Stimulated activated CD8-positive, alpha-beta memory T cell treated with anti-CD3 and anti-CD28 coated beads, Interleukin-2, amount 100 ng/mL, for 48 hours (primary cell): ENCODE results near the gene AATF.
A peak's percentile ranks its signal among the peaks of the same experiment; 100 is the strongest.

Experiments
- DNase-seq, 2 donors: peaks; one replicate each; pipeline ENCODE4 v3.0.0-alpha.2; 2020; ENCODE audit warnings: low read depth in 2 of 2

AATF gene

DNA sequence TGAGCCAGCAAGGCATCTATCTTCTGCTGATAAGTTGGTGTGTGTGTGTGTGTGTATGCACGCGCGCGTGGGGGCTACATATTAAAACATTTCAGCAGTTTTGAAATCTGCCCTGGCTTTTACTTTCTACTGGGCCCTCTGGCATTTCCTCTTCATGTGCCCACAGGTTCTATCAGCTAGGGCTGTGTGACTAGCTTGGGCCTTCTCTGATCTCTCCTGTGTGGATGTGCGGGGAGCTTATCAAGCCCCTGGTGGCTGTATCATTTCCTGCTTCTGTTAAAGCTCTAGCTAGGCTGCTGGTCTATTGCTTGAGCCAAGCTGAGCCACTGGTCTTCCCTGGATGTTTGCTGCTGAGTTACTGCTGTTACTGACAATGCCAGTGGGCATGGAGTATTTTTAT lies 132.5 kb downstream of the AATF start:
- no peak for DNase-seq

- DNase-seq, result no peak
Measured at GRCh38 chr17:37082311-37082860, 133.6 kb downstream of the AATF start.

- no peak for DNase-seq
Measured at GRCh38 chr17:37082985-37083384, 134.2 kb downstream of the AATF start.

DNA sequence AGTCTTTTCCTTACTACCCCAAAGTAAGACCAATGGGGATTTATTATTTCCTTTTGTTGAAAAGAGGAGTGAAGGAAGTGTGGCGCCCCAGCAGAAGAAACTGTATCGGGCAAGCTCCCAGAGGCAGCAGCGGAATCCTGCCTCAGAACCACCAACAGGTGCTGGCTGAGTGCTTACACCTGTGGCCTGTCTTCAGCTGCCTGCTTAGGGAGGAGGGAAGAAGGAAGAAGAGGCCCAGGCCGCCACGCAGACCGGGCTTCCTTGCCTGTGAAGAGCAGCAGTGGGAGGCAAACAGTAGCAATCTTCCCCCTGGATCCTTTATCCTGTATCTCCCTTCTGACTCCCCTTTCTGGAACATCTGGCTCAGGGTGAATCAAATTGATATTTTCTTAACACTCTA lies 134.7 kb downstream of the AATF start:
- DNase-seq, result no peak

- no peak for DNase-seq
Measured at GRCh38 chr17:37084372-37084771, 135.6 kb downstream of the AATF start.

DNA sequence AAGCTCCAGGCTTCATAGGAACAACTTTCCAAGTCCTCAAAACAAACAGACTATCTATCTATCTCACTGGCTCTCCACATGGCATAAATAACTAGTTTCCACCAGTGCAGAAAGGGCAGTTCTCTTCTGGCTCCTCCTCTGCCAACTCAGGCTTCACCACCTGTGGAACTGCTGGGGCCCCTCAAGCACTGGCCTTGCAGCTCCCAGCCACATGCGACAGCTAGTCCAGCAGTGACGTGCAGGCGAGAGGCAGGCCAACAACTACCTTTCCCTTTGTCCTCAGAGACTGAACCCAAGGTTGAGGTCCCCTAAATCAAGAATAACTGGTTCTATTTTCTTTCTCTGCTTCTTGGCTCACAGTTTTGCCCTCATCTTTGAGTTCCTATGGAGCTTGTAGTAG lies 137.6 kb downstream of the AATF start:
- DNase-seq, result no peak

DNA sequence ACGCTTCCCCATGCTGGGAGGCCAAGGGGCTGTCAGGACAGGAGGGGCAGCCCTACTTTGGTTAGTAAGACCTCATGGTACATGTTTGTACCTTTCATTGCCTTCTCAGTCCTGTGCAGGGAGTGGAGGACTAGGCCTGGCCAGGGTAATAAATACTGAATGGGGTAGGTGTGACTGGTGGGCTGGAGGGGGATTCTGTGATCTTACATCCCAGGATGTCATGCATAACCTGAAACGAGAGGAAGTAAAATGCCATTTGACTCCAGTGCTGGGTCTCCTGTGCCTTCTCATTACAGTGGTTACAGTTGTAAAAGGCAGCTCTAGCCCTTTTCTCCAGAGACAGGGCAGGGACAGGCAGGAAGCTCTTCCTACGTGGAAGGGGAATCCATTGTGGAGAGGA lies 138.2 kb downstream of the AATF start:
- DNase-seq, result no peak

GRCh38 chr17:37087683-37088082 lies 138.9 kb downstream of the AATF start:
- no peak for DNase-seq

DNA sequence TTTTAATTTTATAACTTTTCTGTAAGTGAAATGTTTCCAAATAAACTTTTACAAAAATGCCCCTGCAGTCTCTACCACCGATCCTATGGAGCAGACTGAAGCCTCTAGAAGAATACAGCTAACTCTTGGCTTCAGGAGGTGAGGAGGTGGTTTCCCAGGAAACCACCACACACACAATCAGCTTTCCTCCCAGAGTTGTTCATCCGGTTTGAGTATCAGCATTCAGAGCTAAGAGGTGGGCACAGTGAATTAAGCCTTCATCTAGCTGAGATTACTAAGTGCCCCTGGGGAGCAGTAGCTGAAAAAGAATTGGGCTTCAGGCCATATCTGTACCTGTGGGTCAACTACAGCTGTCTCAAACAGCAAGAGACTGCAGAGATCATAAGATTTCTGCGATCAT lies 139.7 kb downstream of the AATF start:
- no peak for DNase-seq

DNA sequence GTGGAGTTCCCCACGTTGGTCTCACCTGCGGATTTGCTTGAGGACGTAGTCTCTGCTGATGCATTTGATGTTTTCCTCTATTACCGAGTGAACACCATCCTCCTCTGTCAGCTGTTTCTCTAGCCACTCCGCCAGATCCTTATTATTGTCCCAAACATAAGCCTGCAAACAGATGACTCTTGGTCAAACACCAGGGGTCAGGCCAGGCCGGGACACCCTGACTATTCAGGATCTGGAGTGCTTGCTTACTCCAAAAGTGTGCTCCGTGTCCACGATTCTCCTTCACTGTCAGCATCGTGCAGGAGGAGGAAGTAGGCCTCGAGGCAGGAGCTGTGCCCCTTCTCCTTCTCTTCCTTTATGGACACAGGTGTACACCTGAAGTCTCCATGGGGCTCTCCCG lies 140.2 kb downstream of the AATF start:
- no peak for DNase-seq

DNA sequence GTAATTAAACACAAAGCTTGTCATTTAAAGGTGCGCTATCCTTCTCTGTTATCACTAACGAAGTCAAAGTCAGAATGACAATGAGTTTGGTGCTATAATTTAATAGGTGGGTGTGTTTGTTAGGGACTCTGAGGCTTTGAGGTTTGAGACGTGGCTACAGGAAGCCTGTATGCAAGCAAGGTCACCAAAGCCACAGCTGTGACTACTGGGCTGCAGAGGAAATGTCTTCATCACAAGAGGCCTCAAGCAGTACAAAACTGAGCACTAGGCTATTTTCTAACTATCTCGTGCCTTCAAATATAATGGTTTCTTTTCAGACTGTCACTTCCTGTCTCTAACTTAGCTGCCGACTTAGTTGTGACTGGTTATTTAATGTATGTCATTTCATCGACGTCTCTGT lies 141.2 kb downstream of the AATF start:
- peak; percentile 6 to 7 for DNase-seq

DNA sequence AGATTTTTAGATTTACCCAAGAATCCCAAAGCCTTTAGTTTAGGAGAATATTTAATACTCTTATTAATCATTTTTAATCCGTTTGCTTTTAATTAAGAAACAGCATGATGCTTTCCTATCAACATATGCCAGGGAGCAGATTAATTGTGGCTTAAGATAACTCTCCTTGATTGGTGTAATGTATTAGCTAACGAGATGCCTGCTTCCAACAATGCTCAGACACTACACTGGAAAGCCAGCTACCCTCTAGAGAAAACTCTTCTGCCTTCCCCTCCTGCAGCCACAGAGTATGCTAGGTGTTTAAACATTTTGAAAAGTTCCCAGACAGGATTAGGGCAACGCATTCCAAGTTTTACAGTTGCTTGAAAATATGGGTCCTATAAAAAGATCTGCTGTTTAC lies 142.2 kb downstream of the AATF start:
- DNase-seq, result no peak

GRCh38 chr17:37092071-37092470 lies 143.3 kb downstream of the AATF start:
- no peak for DNase-seq

- no peak for DNase-seq
Measured at GRCh38 chr17:37092701-37093100, 143.9 kb downstream of the AATF start.

DNA sequence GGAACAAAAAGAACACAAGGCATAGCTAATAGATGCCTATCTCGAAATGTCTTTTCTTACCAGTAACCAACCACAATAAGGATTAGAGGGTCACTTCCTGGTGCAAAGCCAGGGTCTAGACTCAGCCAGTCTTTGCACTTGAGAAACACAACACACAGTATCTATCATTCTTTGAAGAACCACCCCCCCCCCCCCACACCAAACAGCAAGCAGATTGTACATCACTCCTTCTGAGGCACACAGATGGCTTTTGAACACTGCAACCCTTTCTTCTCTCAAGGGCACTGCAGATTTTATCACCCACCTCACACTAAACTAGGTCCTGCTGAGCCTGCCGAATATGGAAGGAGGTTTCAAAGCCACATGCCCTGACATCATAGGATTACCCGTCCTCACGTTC lies 145.6 kb downstream of the AATF start:
- no peak for DNase-seq

- DNase-seq, result no peak
Measured at GRCh38 chr17:37096071-37096470, 147.3 kb downstream of the AATF start.

GRCh38 chr17:37097154-37097553 lies 148.4 kb downstream of the AATF start:
- no peak for DNase-seq

DNA sequence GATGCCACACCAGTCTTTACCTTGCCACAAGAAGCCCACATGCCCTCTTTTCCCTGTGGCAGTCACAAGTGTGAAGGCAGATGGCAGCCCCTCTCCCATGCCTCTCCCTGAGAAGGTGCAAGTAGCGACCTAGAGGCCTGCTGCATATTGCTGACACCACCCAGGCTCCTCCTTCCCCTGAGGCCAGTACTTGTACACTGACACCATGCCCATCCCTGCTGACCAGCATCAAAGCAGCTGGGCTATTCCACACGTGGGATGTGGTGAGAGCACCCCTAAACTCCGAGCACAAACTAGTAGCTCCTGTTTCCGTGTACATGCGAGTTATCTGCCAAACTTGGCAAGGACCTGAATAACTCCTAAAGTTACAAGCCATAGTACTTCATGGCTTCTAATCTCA lies 149.4 kb downstream of the AATF start:
- no peak for DNase-seq

DNA sequence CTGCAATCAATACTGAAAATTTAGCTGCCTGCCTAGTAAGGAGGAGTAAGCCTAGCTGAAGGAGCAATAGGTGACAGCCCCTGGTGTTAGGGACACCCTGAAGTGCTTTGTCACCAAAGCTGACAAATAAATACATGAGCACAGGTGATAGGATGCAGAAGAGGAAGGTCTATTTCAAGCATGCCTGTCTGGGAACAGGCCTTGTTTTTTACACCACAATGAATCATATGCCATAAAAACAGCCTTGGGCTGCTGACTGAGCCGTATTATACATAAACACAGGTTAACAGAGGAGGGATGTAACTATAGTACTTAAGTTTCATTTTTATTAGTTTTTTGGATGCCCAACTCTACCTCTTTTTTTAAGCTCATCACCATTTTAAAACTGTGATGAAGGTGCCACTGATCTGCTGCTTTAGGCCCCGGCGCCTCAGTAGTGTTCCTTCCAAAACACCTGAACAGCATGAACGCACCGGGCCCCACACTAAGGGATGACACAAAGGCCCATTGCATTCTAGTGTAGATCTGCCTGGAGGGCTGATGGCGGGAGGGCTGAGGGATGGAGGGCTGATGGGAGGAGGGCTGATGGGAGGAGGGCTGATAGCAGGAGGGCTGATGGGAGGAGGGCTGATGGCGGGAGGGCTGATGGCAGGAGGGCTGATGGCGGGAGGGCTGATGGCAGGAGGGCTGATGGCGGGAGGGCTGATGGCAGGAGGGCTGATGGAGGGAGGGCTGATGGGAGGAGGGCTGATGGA lies 150.3 kb downstream of the AATF start:
- DNase-seq, result no peak

- DNase-seq, result no peak
Measured at GRCh38 chr17:37100231-37100630, 151.5 kb downstream of the AATF start.

- DNase-seq, result no peak
Measured at GRCh38 chr17:37101306-37101705, 152.6 kb downstream of the AATF start.

DNA sequence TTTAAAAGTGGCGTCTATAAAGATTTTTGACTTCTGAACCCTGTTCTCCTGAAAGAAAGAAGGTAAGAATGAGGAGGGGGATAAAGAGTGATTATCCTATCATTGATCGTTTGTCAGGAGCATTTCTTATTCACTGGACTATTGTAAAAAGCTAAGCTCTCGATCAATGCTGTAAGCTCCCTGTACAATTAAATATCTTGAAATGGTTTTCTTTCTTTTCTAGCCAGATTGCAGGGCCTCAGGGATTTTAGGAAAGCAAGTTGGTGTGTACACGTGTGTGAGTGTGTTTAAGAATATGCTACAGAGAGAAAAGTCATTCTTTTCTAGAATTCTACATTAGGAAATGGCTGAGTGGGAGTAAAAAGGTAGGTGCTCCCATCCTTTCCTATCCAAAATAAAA lies 154.5 kb downstream of the AATF start:
- no peak for DNase-seq

DNA sequence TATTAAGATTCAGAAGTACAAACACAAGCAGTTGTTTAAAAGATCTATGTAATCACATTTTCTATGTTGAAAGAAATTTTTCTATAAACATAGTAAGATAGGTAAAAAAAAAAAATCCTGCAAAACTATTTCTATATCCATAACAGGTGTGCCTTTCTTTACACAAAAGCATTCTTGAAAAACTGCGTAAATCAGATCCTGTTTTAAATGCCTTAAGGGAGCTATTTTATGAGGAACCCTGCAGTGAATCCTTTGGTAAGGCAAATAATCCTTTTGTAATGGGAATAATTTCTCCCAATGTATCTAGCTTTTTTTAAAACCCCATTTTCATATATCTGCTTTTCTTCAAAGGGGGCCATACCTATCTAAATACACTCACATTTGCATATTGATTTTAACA lies 157.3 kb downstream of the AATF start:
- no peak for DNase-seq
